GM18858 (cell line): ENCODE data around the gene ZNF497.

Source experiments
- ATAC-seq: cut with Tn5 transposase; IDR thresholded peaks from one replicate; pipeline ENCODE4 v1.9.1; 2021; ENCODE audit not compliant: unreplicated experiment

ZNF497 gene

DNA sequence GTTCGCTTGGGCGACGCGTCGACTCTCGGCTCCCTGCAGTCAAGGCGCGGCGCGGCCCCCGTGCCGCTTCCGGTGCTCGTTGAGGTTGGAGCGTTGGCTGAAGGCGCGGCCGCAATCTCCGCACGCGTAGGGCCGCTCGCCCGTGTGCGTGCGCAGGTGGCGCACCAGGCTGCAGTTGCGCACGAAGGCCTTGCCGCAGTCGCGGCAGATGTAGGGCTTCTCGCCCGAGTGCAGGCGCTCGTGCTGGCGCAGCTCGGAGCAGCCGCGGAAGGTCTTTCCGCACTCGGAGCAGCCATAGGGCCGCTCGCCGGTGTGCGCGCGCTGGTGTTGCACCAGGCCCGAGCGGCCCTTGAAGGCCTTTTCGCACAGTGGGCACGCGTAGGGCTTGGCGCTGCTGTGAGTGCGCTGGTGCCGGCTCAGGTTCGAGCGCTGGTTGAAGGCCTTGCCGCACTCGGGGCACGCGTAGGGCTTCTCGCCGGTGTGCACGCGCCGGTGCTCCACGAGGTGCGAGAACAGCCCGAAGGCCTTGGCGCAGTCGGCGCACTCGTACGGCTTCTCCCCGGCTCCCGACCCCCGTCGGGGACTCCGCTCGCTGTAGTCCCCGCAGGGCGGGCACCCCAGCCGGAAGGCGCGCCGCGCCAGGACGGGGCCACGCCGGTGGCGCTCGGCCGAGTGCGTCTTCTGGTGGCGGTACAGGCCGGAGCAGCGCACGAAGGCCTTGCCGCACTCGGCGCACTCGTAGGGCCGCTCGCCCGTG lies 5.3 kb upstream of the ZNF497 start:
- ATAC-seq: no peak

GRCh38 chr19:58366585-58367430 lies 4.3 kb upstream of the ZNF497 start:
- ATAC-seq: no peak

DNA sequence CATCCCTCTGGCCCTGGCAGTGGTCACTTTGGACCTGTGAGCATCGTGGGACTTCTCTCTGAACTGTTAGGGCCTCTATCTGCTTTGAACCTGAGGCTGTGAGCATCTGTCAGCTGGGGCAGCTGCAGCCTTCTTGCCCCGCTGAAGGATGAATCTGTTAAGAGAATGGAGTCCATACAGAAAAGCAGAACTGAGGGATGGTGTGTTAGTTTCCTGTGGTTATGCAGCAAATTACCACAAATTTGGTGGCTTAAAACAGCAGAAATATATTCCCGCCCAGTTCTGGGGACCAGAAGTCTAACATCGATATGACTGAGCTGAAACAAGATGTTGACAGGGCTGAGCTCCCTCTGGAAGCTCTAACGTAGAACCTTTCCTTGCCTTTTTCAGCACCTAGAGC lies 1.6 kb upstream of the ZNF497 start:
- no peak for ATAC-seq

DNA sequence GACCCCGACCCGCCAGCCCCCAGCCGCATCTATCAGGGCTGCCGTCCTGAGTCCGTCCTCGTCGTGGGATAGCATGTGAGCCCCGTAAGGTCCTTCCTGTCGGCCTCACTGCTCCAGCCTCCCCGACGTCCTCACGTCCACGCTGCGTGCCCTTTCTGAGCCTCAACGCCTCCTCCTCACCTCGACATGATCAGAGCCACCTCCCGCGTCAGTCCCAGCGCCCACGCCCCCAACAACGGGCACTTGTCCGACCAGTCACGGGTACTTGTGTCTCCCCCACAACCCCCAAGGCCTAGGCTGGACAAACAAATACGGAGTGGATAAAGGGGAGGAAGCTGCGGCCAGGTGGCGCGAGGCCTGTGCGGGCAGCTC lies 665 bp downstream of the ZNF497 start:
- no peak for ATAC-seq

DNA sequence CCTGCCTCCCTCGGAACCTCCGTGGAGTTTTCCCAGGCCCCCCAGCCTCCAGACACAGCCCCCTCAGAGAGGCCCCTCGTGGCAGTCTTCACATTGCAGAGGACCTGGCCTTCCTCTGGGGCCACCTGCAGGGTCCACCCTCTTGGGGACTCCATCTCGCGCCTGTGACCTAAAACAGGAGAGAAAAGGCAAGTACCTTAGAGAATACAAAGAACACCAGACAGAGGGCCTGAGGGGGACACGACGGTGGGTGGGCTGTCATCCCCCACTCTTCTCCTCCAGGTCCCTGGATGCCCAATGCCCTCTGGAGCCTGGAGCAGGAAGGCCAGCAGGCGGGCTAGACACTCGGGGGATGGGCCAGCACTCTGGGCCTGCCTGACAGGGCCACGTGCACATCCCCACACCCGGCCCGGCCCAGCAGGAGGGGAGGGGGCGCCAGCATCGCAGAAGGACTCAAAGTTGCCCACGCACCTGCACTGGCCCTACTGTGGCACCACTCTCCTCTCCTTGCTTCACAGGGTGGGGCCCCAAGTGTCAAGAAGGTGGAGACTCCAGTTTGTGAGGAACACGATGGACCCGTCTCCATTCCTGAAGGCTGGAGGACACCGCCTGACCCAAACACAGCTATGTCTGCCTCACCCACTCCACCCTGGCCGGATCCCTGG lies 4.9 kb downstream of the ZNF497 start:
- ATAC-seq: no peak

- no peak for ATAC-seq
These were observed 5.6 kb downstream of the ZNF497 start for GRCh38 chr19:58356766-58357480.

DNA sequence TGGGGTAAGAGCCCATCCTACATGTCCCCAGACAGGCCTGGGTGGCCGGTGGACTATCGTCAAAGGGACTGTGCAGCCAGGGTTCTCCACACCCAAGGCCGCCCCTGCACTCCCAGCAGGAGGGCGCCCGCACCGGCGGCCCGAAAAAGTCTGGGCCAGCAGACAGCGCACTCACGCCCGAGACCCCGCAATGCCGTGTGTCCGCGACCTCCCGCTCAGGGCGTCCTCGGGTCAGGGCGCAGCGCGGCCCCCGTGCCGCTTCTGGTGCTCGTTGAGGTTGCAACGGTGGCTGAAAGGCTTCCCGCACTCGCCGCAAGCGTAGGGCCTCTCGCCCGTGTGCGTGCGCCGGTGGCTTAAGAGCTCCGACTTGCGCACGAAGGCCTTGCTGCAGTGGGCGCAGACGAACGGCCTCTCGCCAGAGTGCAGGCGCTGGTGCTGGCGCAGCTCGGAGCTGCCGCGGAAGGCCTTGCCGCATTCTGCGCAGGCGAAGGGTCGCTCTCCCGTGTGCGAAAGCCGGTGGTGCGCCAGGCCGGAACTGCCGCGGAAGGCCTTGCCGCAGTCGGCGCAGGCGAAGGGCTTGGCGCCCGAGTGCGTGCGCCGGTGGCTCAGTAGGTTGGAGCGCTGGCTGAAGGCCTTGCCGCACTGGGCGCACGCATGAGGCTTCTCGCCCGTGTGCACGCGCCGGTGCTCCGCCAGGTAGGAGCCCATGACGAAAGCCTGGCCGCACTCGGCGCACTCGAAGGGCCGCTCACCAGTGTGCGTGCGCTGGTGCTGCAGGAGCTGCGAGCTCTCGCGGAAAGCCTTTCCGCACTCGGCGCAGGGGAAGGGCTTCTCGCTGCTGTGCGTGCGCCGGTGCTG lies 6.4 kb downstream of the ZNF497 start:
- ATAC-seq: no peak

GRCh38 chr19:58355215-58355796 lies 7.2 kb downstream of the ZNF497 start:
- no peak for ATAC-seq

- ATAC-seq: no peak
These were observed 8.0 kb downstream of the ZNF497 start for GRCh38 chr19:58354478-58355030.

DNA sequence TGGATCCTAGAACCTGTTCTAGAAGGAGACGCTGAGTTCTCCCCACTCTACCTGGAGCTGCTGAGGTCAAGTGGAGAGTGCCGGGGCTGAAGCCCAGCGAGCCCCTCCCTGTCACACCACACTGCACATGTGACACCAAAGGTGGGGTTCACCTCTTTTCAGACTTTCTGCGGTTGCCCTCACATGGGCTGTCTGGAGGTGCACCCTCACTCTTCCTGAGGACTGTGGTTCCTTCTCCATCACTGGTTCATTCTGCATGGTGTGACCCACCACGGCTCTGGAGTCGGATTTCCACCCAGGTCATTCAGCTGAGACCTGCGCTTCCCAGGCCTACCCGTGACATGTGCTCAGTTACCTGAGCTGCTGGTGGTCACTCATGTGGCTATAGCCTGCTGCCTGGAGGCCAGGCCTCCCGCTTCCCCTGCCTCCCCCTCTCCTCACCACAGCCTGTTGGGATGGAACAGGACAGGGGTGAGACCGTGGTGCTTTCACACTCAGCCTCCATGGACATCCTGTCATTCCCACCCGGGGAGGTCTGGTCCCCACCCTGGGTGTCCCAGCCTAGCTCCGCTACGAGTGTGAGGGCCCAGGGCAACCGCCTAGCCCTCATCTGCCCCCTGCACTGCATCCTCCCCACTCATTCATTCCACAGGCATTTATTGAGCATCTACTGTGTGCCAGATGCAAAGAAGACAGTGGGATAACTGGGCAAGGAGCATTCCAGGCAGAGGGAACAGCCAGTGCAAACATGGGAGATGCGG lies 8.7 kb downstream of the ZNF497 start:
- ATAC-seq: no peak

- ATAC-seq: no peak
These were observed 9.5 kb downstream of the ZNF497 start, which contains the start of gene A1BG for GRCh38 chr19:58352760-58353671. Gene A1BG (minus strand): TSS chr19:58353492. CDS start chr19:58353437, 55 bp downstream.

DNA sequence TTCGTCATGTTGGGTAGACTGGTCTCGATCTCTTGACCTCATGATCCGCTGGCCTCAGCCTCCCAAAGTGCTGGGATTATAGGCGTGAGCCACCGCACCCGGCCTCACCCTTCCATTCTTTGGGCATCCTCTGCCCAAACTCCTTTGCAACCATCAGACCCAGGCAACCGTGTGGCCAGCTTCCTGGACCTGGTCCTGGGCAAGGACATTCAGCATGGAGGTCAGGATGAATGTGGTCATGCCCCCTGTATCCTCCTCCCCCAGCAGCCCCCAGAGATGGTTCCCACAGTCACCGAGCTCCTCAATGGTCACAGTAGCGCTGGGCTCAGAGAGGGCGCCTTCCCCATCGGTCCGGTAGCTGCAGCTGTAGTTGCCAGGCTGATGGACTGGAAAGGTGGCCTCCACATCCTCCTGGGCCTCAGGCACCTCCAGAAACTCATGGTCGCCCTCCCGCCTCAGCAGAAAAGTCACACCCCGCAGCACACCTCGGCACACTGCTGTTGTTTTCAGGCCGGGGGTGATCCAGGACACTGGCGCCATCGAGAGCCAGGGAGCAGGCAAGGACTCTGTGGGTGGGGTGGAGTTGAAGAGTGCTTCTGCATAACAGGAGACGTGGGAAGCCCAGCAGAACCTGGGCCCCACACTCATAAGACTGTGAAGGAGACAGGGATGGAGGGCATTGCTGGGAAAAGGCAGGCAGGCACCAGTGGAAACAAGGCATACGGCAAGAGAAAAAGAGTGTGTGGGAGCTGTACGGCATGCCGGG lies 10.4 kb downstream of the ZNF497 start:
- ATAC-seq: no peak

DNA sequence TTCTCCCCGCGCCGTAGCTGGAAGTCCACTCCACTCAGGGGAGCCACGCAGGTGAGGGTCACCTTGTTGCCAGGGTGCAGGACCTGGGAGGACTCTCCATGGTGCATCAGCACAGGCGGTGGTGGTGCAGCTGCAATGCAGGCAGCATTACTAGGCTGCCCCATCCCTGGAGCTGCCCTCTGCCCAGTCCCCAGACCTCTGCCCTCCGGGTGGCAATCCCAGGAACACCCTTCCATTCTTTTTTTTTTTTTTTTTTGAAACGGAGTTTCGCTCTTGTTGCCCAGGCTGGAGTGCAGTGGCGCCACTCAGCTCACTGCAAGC lies 11.0 kb downstream of the ZNF497 start:
- no peak for ATAC-seq

DNA sequence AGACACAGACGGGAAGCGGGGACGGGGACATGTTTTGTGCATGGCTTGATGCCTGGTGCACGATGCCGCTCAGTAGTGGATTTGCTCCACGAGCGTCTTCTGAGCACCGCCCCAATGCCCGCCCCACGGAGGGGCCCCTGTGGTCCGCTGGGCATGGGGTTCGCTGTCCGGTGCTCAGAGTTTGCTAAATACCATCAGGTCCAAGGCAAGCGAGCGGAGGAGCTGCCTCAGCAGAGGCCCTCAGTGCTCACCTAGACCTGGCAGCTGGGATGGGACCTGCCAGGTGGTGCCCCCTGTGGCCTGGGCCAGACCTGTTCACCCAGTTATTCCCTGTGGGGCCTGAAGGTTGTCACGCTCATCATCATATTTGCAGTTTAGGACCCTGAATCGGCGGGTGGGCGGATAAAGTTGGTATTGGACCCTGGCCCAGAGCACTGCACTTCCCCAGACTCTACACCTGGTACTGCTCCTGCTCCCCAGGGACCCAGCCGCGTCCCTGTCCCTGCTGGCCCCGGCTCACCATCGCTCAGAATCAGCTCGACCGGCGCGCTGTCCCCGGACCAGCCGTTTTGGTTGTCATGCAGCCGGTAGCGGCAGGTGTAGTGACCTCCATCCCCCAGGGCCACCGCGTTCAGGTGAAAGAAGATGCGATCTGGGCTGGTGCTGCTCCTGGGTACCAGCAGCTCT lies 11.5 kb downstream of the ZNF497 start:
- no peak for ATAC-seq

DNA sequence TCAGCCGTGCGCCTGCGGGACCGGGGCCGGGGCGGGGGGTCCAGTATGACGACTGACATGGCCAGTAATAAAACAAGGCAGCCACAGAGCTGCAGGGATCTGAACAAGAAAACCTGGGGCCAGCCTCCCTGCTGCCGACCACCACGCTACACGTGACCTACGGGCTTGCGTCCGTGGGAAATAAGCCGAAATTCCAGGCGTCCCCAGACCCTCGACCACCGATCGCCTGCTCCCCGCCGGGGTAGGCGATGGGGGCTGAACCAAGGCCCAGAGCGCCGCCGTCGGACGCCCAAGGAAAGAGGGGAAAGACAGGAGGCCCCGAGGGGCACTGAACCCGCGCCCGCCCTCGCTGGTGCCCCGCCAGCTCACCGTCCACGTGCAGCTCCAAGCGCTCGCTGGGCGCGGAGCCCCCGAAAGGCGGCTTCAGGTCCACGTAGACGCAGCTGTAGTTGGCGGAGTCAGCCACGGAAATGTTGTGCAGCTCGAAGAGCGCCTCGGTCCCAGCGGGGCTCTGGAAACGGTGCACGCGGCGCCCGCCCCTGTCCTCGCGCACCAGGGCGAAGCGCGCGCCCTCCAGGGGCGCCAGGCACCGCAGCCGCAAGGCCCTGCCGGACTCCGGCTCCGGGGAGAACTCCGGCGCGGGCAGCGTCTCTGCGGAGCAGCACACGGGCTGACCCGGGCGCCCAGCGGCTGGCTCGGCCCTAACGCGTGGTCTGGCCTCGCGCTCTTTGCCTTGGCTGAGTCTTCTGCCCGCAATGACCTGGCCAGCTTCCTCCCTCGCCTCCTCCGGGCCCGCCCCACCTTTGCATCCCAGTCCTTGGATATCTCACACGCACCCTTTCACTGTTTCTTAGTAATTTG lies 12.3 kb downstream of the ZNF497 start:
- no peak for ATAC-seq

- ATAC-seq: no peak
These were observed 13.0 kb downstream of the ZNF497 start for GRCh38 chr19:58349590-58349989.
